Endothelial cell of umbilical vein (primary cell): Measurements from ENCODE around the gene S100A16. TPM values are rescaled to one million over a fixed set of nuclear protein-coding genes. Genes with fewer than 3 reads are reported as not detected.

Source experiments
- BruUV-seq: library from RNA; stranded (reverse); fragments of 400-500 nt; replicated peaks from 2 replicates; lab custom pipeline; 2021; lab: Mats Ljungman, UMichigan
- CTCF ChIA-PET: fragments of 300-600, 350-600 bp; sonication (Branson Sonifier 250); formaldehyde crosslinking; loops from one replicate; lab custom pipeline; 2021; ENCODE audit warnings: antibody characterized with exemption, inconsistent platforms; lab: Charles Lee
- POLR2A ChIA-PET: fragments of 300-600, 350-600 bp; sonication (Branson Sonifier 250); formaldehyde crosslinking; loops from one replicate; lab custom pipeline; 2021; ENCODE audit warnings: antibody characterized with exemption, inconsistent platforms; lab: Charles Lee
- DNase-seq: peaks from one replicate; pipeline ENCODE4 v3.0.0-alpha.2; 2011; ENCODE audit warnings: low read depth, low spot score
- FAIRE-seq: peaks from 2 replicates; lab custom pipeline; 2011; peaks lifted over from hg19 to GRCh38; lab: Jason Lieb, UNC
- H2AFZ ChIP-seq: 2 replicates; pipeline ENCODE4 v1.6.0; 2012; ENCODE audit warnings: low read depth, low read length, control low read depth, inconsistent platforms
- H3K27ac ChIP-seq: 2 replicates; pipeline ENCODE4 v1.5.1; 2011; ENCODE audit warnings: low read depth, mild to moderate bottlenecking, control low read depth, low read length, moderate library complexity; ENCODE audit not compliant: insufficient read depth
- H3K27me3 ChIP-seq, 2 experiments: 2 replicates each; pipeline versions ENCODE4 v1.6.0 to v1.6.1; 2011; ENCODE audit warnings: low read length in 2 of 2, mixed read lengths in 1 of 2; ENCODE audit not compliant: control insufficient read depth in 2 of 2, insufficient read depth in 2 of 2
- H3K36me3 ChIP-seq, 2 experiments: 2 replicates in 1 of 2; 3 replicates in 1 of 2; pipeline ENCODE4 v1.5.1; 2011; ENCODE audit warnings: low read length in 2 of 2, mild to moderate bottlenecking in 1 of 2, moderate library complexity in 1 of 2; ENCODE audit not compliant: control insufficient read depth in 2 of 2, insufficient read depth in 2 of 2; ENCODE audit errors: extremely low read depth in 1 of 2
- H3K4me1 ChIP-seq: 3 replicates; pipeline ENCODE4 v1.5.1; 2011; ENCODE audit warnings: mild to moderate bottlenecking, low read length; ENCODE audit not compliant: control insufficient read depth, insufficient read depth; ENCODE audit errors: extremely low read depth
- H3K4me2 ChIP-seq: 2 replicates; pipeline ENCODE4 v1.6.1; 2011; ENCODE audit warnings: low read length, control low read depth, mixed read lengths; ENCODE audit not compliant: insufficient read depth
- H3K4me3 ChIP-seq, 3 experiments: fragments of 200-600 bp in 1 of 3; sonication (generic), shearing (Covaris generic) in 1 of 3; replicated peaks in 1 of 3; 2 replicates each; pipeline ENCODE4 v1.5.1; 2011 to 2016; ENCODE audit warnings: control low read depth in 3 of 3, low read length in 3 of 3, mild to moderate bottlenecking in 2 of 3, inconsistent platforms in 1 of 3, low read depth in 1 of 3, moderate library complexity in 1 of 3; ENCODE audit not compliant: insufficient read depth in 1 of 3
- H3K79me2 ChIP-seq: 2 replicates; pipeline ENCODE4 v1.6.0; 2012; ENCODE audit warnings: low read length, inconsistent platforms; ENCODE audit not compliant: control insufficient read depth, insufficient read depth
- H3K9ac ChIP-seq: replicated peaks from 2 replicates; pipeline ENCODE3; 2011; ENCODE audit warnings: low read length, control low read depth; ENCODE audit not compliant: insufficient read depth; ENCODE audit errors: extremely low read depth
- H3K9me1 ChIP-seq: replicated peaks from 3 replicates; pipeline ENCODE4 v1.6.0; 2011; ENCODE audit warnings: mild to moderate bottlenecking, low read length; ENCODE audit not compliant: control insufficient read depth, insufficient read depth; ENCODE audit errors: extremely low read depth
- H3K9me3 ChIP-seq: replicated peaks from 2 replicates; pipeline ENCODE4 v1.5.1; 2012; ENCODE audit warnings: low read length, inconsistent platforms; ENCODE audit not compliant: control insufficient read depth, insufficient read depth
- H4K20me1 ChIP-seq: replicated peaks from 2 replicates; pipeline ENCODE3; 2011; ENCODE audit warnings: mild to moderate bottlenecking, low read length; ENCODE audit not compliant: control insufficient read depth, insufficient read depth; ENCODE audit errors: extremely low read depth
- EZH2 ChIP-seq: IDR thresholded peaks from 2 replicates; pipeline ENCODE4 v1.6.1; 2012; ENCODE audit warnings: borderline replicate concordance, low read depth, mild to moderate bottlenecking, moderate library complexity, low read length, inconsistent platforms; ENCODE audit not compliant: severe bottlenecking
- FOS ChIP-seq: IDR thresholded peaks from 2 replicates; pipeline ENCODE4 v1.6.1; 2011; ENCODE audit warnings: mild to moderate bottlenecking, low read length, moderate library complexity, borderline replicate concordance; ENCODE audit not compliant: insufficient read depth
- GATA2 ChIP-seq: IDR thresholded peaks from 2 replicates; pipeline ENCODE4 v1.7.0; 2011; ENCODE audit warnings: low read depth, mild to moderate bottlenecking, moderate library complexity, mixed read lengths, low read length; ENCODE audit not compliant: insufficient read length, insufficient read depth
- JUN ChIP-seq: IDR thresholded peaks from 2 replicates; pipeline ENCODE4 v1.6.1; 2011; ENCODE audit warnings: borderline replicate concordance, low read depth; ENCODE audit not compliant: insufficient read length, insufficient read depth
- MYC ChIP-seq: IDR thresholded peaks from one replicate; pipeline ENCODE4 v1.6.1; 2011; ENCODE audit warnings: mild to moderate bottlenecking, low read depth, low read length
- POLR2A ChIP-seq: IDR thresholded peaks from 2 replicates; pipeline ENCODE4 v1.6.1; 2012; ENCODE audit warnings: low read depth, mild to moderate bottlenecking, control low read depth, low read length
- POLR2AphosphoS5 ChIP-seq: IDR thresholded peaks from 2 replicates; pipeline ENCODE4 v1.6.1; 2012; ENCODE audit warnings: low read depth, mild to moderate bottlenecking, control low read depth, low read length, moderate library complexity; ENCODE audit not compliant: insufficient read depth
- dilution Hi-C: fragments of 300-500 bp; cut with MboI; formaldehyde crosslinking; loops from one replicate; pipeline ENCODE4 v1.15.0; 2019; ENCODE audit warnings: low sequenced_read_pairs; ENCODE audit not compliant: extremely low pct_ligation_motif_present
- intact Hi-C: fragments of 100-400 bp; cut with micrococcal nuclease; formaldehyde crosslinking; loops from one replicate; pipeline ENCODE4 v1.10.0; 2022
- polyA plus RNA-seq, 4 experiments: library from polyadenylated mRNA; depleted of rRNA in 3 of 4; stranded (reverse) in 3 of 4; unstranded in 1 of 4; fragments of >200 nt; gene quantifications; 2 replicates each; pipeline versions ENCODE4 v1.2.1 to v1.2.3, GENCODE V29; 2011 to 2012; ENCODE audit warnings: missing spikeins in 1 of 4
- total RNA-seq: library from RNA; stranded (reverse); gene quantifications from 2 replicates; pipeline ENCODE4 v1.2.3, GENCODE V29; 2021
- TF ChIP-seq, protein P1 (sequence below): IDR thresholded peaks from 2 replicates; pipeline ENCODE4 v1.6.1; 2011; ENCODE audit not compliant: insufficient read depth, insufficient read length
- TF ChIP-seq, protein P2 (sequence below), 2 donors: IDR thresholded peaks; 1 replicate in 1 of 2; 2 replicates in 1 of 2; pipeline ENCODE4 v1.5.1; 2011; ENCODE audit warnings: low read length in 2 of 2, mild to moderate bottlenecking in 2 of 2, moderate library complexity in 2 of 2, control low read depth in 1 of 2, inconsistent platforms in 1 of 2, low read depth in 1 of 2; ENCODE audit not compliant: insufficient read depth in 1 of 2; ENCODE audit errors: extremely low read depth in 1 of 2

The S100A16 gene
- total and polyA plus RNA-seq, 2 donors (not counting 3 experiments of a cell fraction or from before 2014, with no cell fraction given) = 701 to 1,770 TPM

DNA sequence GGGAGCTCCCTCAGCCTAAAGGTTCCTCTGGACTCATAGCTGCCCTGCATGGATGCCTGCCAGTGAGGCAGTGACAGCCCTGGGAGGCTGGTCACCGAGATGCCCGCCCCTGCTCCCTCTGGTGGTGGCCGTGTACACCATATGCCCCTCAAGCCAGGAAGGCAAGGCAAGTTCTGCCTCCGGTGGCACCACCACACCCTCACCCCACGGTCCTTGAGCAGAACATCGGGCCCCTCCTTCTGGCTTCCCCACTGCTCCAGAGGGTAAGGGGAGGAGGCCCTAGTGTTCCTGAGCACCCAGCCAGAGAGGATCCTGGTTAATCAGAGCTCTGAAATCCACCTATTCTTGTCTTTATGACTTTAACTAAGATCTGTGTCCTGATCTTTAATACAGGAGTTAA lies 4.7 kb upstream of the S100A16 start:
- no peak overlapping the region for H3K27ac ChIP-seq
- H3K4me3 ChIP-seq = no peak overlapping the region
- no peak overlapping the region for H2AFZ ChIP-seq
- peak; percentile 79 for FAIRE-seq
- H3K9ac ChIP-seq = no peak overlapping the region
- ChIA-PET POLR2A (interaction anchor here (0.5 to 4.9 kb wide), 4 partner anchors 9 to 45 kb away, joined by 3 to 27 read pairs (median 4); partner anchors contain the start of gene S100A13), CTCF (interaction anchor here (0.5 to 6.0 kb wide), 14 partner anchors 10 to 107 kb away, joined by 3 to 121 read pairs (median 6); partner anchors contain the start of genes CHTOP, S100A1, S100A13 and S100A6)
- BruUV-seq = no TSS peak
- H4K20me1 ChIP-seq = no peaks in the 10 kb centered on the region
- no peaks in the 10 kb centered on the region for H3K9me3 ChIP-seq
- no peaks in the 10 kb centered on the region for H3K4me1 ChIP-seq
- H3K79me2 ChIP-seq = peaks cover 4% of the 10 kb centered on the region
- TF ChIP-seq, protein P1, sequence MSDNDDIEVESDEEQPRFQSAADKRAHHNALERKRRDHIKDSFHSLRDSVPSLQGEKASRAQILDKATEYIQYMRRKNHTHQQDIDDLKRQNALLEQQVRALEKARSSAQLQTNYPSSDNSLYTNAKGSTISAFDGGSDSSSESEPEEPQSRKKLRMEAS = no peak
- no peak for TF ChIP-seq FOS
- no peak for TF ChIP-seq POLR2AphosphoS5
- peak; percentile 57 for TF ChIP-seq MYC
- TF ChIP-seq POLR2A = peak; percentile 55
- no peak for TF ChIP-seq JUN
- TF ChIP-seq GATA2 = no peak
- TF ChIP-seq, protein P2, sequence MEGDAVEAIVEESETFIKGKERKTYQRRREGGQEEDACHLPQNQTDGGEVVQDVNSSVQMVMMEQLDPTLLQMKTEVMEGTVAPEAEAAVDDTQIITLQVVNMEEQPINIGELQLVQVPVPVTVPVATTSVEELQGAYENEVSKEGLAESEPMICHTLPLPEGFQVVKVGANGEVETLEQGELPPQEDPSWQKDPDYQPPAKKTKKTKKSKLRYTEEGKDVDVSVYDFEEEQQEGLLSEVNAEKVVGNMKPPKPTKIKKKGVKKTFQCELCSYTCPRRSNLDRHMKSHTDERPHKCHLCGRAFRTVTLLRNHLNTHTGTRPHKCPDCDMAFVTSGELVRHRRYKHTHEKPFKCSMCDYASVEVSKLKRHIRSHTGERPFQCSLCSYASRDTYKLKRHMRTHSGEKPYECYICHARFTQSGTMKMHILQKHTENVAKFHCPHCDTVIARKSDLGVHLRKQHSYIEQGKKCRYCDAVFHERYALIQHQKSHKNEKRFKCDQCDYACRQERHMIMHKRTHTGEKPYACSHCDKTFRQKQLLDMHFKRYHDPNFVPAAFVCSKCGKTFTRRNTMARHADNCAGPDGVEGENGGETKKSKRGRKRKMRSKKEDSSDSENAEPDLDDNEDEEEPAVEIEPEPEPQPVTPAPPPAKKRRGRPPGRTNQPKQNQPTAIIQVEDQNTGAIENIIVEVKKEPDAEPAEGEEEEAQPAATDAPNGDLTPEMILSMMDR (IDR thresholded peaks at IDR 0.05; ENCODE audit: extremely low read depth in 1 of 2, insufficient read depth in 1 of 2, low read depth in 1 of 2, low read length in 2 of 2) = peak; percentile 65 to 75
- no peak for TF ChIP-seq EZH2
- H3K27me3 ChIP-seq = no peaks in the 10 kb centered on the region
- H3K4me2 ChIP-seq = no peak overlapping the region
- peak; percentile 57 for DNase-seq
- peaks cover 0 to 6% of the 10 kb centered on the region in 2 experiments for H3K36me3 ChIP-seq
- dilution Hi-C loops = no loop called here
- no peaks in the 10 kb centered on the region for H3K9me1 ChIP-seq
- intact Hi-C loops = no loop called here
